Uterus (tissue), 4 donors: Measurements from ENCODE around the gene MAP7D2. TPM values are rescaled to one million over a fixed set of nuclear protein-coding genes. Genes with fewer than 3 reads are reported as not detected.
"Not testable (repeated sequence)": the region's sequence is repeated elsewhere in the genome, so short reads cannot be mapped to it uniquely, and the experiment has no call there.

Experiments
- DNase-seq, 2 donors: peaks; one replicate each; pipeline ENCODE4 v3.0.0-alpha.2; 2019 to 2020
- H3K27ac ChIP-seq, 2 donors: fragments of 200-600 bp; sonication (generic); 1 replicate in 1 of 2; 2 replicates in 1 of 2; pipeline ENCODE4 v1.5.1; 2016 to 2018
- H3K27me3 ChIP-seq, 2 donors: fragments of 200-600 bp; sonication (generic); one replicate each; pipeline ENCODE4 v1.5.1; 2018 to 2019; ENCODE audit warnings: control low read depth in 1 of 2
- H3K36me3 ChIP-seq, 2 donors: fragments of 200-600 bp; sonication (generic); one replicate each; pipeline ENCODE4 v1.5.1; 2019; ENCODE audit warnings: control low read depth in 1 of 2
- H3K4me1 ChIP-seq, 2 donors: fragments of 200-600 bp; sonication (generic); one replicate each; pipeline ENCODE4 v1.5.1; 2018 to 2019; ENCODE audit warnings: control low read depth in 1 of 2
- H3K4me3 ChIP-seq, 2 donors: fragments of 200-600 bp; sonication (generic); 1 replicate in 1 of 2; 2 replicates in 1 of 2; pipeline ENCODE4 v1.5.1; 2018 to 2019; ENCODE audit warnings: mild to moderate bottlenecking in 1 of 2
- H3K9me3 ChIP-seq, 2 donors: fragments of 200-600 bp; sonication (generic); one replicate each; pipeline ENCODE4 v1.5.1; 2019; ENCODE audit warnings: control low read depth in 1 of 2
- CTCF ChIP-seq, 4 experiments: fragments of 200-600 bp in 2 of 4; fragments of 450-650 bp in 2 of 4; sonication (generic) in 2 of 4; IDR thresholded peaks; one replicate each; pipeline ENCODE4 v1.5.1; 2016 to 2019; ENCODE audit warnings: antibody characterized with exemption in 4 of 4, mild to moderate bottlenecking in 2 of 4, moderate library complexity in 1 of 4
- POLR2A ChIP-seq, 2 donors: fragments of 450-650 bp; IDR thresholded peaks; one replicate each; pipeline ENCODE4 v1.6.1; 2016; ENCODE audit warnings: antibody characterized with exemption in 2 of 2, mild to moderate bottlenecking in 1 of 2, moderate library complexity in 1 of 2
- intact Hi-C: fragments of 100-400 bp; cut with DNase I; formaldehyde crosslinking; loops from one replicate; pipeline ENCODE4 v1.15.1; 2023; ENCODE audit warnings: low total_unique reads
- total RNA-seq, 4 donors: library from RNA; depleted of rRNA in 3 of 4; stranded (reverse); fragments of >200 nt in 3 of 4; gene quantifications; one replicate each; pipeline versions ENCODE4 v1.1.0 to v1.2.4, GENCODE V29; 2014 to 2023
- donor health status: DM: yes; HTN: yes; CAD: no.

The MAP7D2 gene
- total RNA-seq, 4 donors from 2014 or later, result 0.55 to 1.2 (median 0.88) TPM; not detected in 1

DNA sequence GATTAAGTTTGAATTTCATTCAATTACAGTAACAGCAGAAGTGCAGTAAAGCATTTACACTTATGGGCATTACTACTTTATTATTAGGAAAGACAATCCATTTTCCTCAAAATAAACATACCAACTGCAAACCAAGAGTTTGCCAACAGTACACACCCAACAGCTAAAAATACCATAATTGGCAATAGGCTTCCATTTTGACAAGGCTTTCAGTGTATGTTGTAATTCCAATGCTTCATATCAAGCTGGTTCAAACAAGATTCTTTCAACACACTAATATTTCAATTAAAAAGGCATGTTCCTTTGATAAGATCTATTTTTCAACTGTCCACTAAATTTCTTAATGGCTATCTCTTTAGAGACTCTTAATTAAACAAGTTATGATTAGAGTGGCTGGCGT, 12.8 kb upstream of the MAP7D2 start:
- Histone ChIP-seq H3K9me3 (no peaks in the 10 kb centered on the region), H3K27ac (no peak overlapping the region), H3K36me3 (no peaks in the 10 kb centered on the region), H3K4me1 (no peaks in the 10 kb centered on the region), H3K27me3 (no peaks in the 10 kb centered on the region), H3K4me3 (no peak overlapping the region)
- intact Hi-C loops, result no loop called here
- DNase-seq, result no peak
- TF ChIP-seq CTCF (IDR thresholded peaks at IDR 0.05) (no peak), POLR2A (IDR thresholded peaks at IDR 0.05) (no peak)

DNA sequence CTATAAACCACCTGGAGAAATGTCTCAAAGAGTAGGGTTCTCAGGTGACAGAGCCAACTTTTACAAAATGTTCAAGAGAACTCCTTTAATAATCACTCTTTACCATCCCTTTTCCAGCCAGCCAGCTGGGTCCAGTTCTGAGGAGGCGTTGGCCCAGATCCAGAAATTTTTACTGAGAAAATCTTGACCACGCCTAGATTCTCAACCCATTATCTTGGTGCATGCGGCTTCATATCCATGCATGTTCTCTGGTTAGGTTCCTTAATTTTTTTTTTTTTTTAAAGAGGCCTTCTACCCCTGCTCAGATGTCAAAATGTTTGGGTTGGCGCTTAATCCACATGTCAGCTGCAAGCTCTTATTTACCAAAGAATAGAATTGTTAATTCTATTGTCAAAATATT, 12.0 kb upstream of the MAP7D2 start:
- Histone ChIP-seq H3K9me3 (no peaks in the 10 kb centered on the region), H3K4me3 (no peak overlapping the region), H3K27ac (no peak overlapping the region), H3K36me3 (peaks cover 0 to 2% of the 10 kb centered on the region in 2 donors), H3K27me3 (no peaks in the 10 kb centered on the region), H3K4me1 (no peaks in the 10 kb centered on the region)
- no peak for DNase-seq
- intact Hi-C loops, result no loop called here
- TF ChIP-seq POLR2A (IDR thresholded peaks at IDR 0.05) (no peak), CTCF (IDR thresholded peaks at IDR 0.05) (no peak)

GRCh38 chrX:20127440-20127839, 10.7 kb upstream of the MAP7D2 start:
- H3K4me3 ChIP-seq, intact Hi-C loops, H3K27me3 ChIP-seq, H3K9me3 ChIP-seq, DNase-seq, H3K4me1 ChIP-seq, H3K36me3 ChIP-seq, H3K27ac ChIP-seq: not testable (repeated sequence)
- TF ChIP-seq CTCF (IDR thresholded peaks at IDR 0.05), result peak in 1 of 4 experiments; percentile 36

GRCh38 chrX:20126833-20127232, 10.1 kb upstream of the MAP7D2 start:
- H3K27me3 ChIP-seq, H3K4me1 ChIP-seq, H3K9me3 ChIP-seq, intact Hi-C loops, H3K36me3 ChIP-seq, H3K4me3 ChIP-seq, H3K27ac ChIP-seq, DNase-seq: not testable (repeated sequence)

DNA sequence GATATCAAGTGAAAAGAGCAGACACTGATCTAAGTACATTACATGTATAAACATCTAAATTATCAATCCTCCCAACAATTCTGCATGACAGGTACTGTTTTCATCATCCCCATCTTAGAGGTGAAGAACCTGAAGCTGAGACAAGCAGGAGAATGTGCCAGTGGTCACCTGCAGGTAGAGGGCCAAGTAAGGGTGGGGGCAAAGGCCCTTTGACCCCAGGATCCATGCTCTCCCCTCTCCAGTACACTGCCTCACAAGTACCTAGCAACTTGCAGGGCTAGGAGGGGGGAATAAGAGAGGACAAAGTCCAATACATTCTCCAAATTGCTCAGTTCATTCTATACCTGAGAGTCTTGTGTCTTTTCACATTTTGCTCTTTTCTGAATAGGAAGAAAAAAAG, 8.3 kb upstream of the MAP7D2 start:
- H3K9me3 ChIP-seq, result no peaks in the 10 kb centered on the region
- H3K4me3 ChIP-seq, result no peak overlapping the region
- intact Hi-C loops, result no loop called here
- no peak overlapping the region for H3K27ac ChIP-seq
- TF ChIP-seq CTCF (IDR thresholded peaks at IDR 0.05) (no peak), POLR2A (IDR thresholded peaks at IDR 0.05) (no peak)
- no peak for DNase-seq
- H3K36me3 ChIP-seq, result peaks cover 0 to 2% of the 10 kb centered on the region in 2 donors
- H3K4me1 ChIP-seq, result no peaks in the 10 kb centered on the region
- H3K27me3 ChIP-seq, result no peaks in the 10 kb centered on the region
